H1 (cell line): ENCODE measurements around the gene SGCD. TPM values are rescaled to one million over a fixed set of nuclear protein-coding genes. Genes with fewer than 3 reads are reported as not detected.

ENCODE experiments used
- CTCF ChIA-PET: fragments of 300-600 bp; sonication (Branson Sonifier 250); formaldehyde crosslinking; loops from one replicate; lab custom pipeline; 2021; ENCODE audit not compliant: partially characterized antibody; lab: Charles Lee
- POLR2A ChIA-PET: fragments of 300-600 bp; sonication (Branson Sonifier 250); formaldehyde crosslinking; loops from one replicate; lab custom pipeline; 2021; ENCODE audit warnings: inconsistent platforms; ENCODE audit not compliant: partially characterized antibody; lab: Charles Lee
- DNase-seq, 2 experiments: peaks; one replicate each; pipeline versions ENCODE4 v3.0.0 to v3.0.0-alpha.2; 2010 to 2022; ENCODE audit warnings: low spot score in 2 of 2, low read depth in 1 of 2, mixed read lengths in 1 of 2
- FAIRE-seq: peaks from 2 replicates; lab custom pipeline; 2011; peaks lifted over from hg19 to GRCh38; lab: Jason Lieb, UNC
- H2AFZ ChIP-seq: 2 replicates; pipeline ENCODE4 v1.8.1; 2012; ENCODE audit warnings: low read length, inconsistent platforms
- H2AK5ac ChIP-seq: 2 replicates; pipeline ENCODE4 v1.6.1; 2013; ENCODE audit warnings: low read depth, low read length
- H2BK120ac ChIP-seq: replicated peaks from 2 replicates; pipeline ENCODE3; 2013; ENCODE audit warnings: low read depth, low read length, inconsistent platforms
- H2BK12ac ChIP-seq: 2 replicates; pipeline ENCODE4 v1.6.1; 2013; ENCODE audit warnings: low read depth, low read length
- H2BK15ac ChIP-seq: 2 replicates; pipeline ENCODE4 v1.6.1; 2013; ENCODE audit warnings: low read length
- H2BK20ac ChIP-seq: 2 replicates; pipeline ENCODE4 v1.6.1; 2013; ENCODE audit warnings: low read length
- H2BK5ac ChIP-seq: 2 replicates; pipeline ENCODE4 v1.6.1; 2013; ENCODE audit warnings: low read depth, low read length
- H3K14ac ChIP-seq: 2 replicates; pipeline ENCODE4 v1.6.1; 2013; ENCODE audit warnings: inconsistent platforms; ENCODE audit not compliant: insufficient read length
- H3K18ac ChIP-seq: 2 replicates; pipeline ENCODE4 v1.6.1; 2013; ENCODE audit warnings: low read length; ENCODE audit errors: extremely low read depth
- H3K23ac ChIP-seq: 2 replicates; pipeline ENCODE4 v1.6.1; 2013; ENCODE audit warnings: inconsistent platforms; ENCODE audit not compliant: insufficient read length
- H3K23me2 ChIP-seq: 2 replicates; pipeline ENCODE4 v1.6.1; 2013; ENCODE audit warnings: low read depth, low read length
- H3K27ac ChIP-seq: 2 replicates; pipeline ENCODE4 v1.6.1; 2011; ENCODE audit warnings: low read depth, low read length, inconsistent platforms
- H3K27me3 ChIP-seq, 4 experiments: replicated peaks in 1 of 4; 1 replicate in 1 of 4; 2 replicates in 3 of 4; pipeline versions ENCODE4 v1.6.1 to v1.8.1; 2011 to 2013; ENCODE audit warnings: low read length in 3 of 4, mild to moderate bottlenecking in 3 of 4, inconsistent platforms in 2 of 4, mixed read lengths in 2 of 4, moderate library complexity in 1 of 4; ENCODE audit not compliant: control insufficient read depth in 3 of 4, insufficient read depth in 3 of 4; ENCODE audit errors: extremely low read depth in 1 of 4
- H3K36me3 ChIP-seq, 4 experiments: 2 replicates each; pipeline versions ENCODE4 v1.6.1 to v1.8.1; 2011 to 2013; ENCODE audit warnings: mild to moderate bottlenecking in 4 of 4, low read length in 3 of 4, moderate library complexity in 2 of 4, control low read depth in 1 of 4, inconsistent platforms in 1 of 4; ENCODE audit not compliant: insufficient read depth in 4 of 4, control insufficient read depth in 2 of 4
- H3K4ac ChIP-seq: replicated peaks from 2 replicates; pipeline ENCODE3; 2013; ENCODE audit warnings: low read length, low read depth, mixed read lengths, inconsistent platforms; ENCODE audit not compliant: insufficient read length
- H3K4me1 ChIP-seq, 4 experiments: replicated peaks in 1 of 4; 1 replicate in 1 of 4; 2 replicates in 3 of 4; pipeline versions ENCODE4 v1.6.1 to v1.8.1; 2011 to 2013; ENCODE audit warnings: low read length in 3 of 4, inconsistent platforms in 2 of 4, mixed read lengths in 1 of 4; ENCODE audit not compliant: insufficient read depth in 4 of 4, control insufficient read depth in 3 of 4
- H3K4me2 ChIP-seq, 2 experiments: 2 replicates each; pipeline versions ENCODE4 v1.6.1 to v1.8.1; 2011 to 2013; ENCODE audit warnings: low read depth in 2 of 2, low read length in 2 of 2, control low read depth in 1 of 2, inconsistent platforms in 1 of 2, mild to moderate bottlenecking in 1 of 2; ENCODE audit not compliant: insufficient read depth in 1 of 2
- H3K4me3 ChIP-seq, 4 experiments: fragments of 200-600, 300-600 bp in 1 of 4; sonication (generic), shearing (Covaris generic), sonication (Bioruptor Twin) in 1 of 4; 2 replicates each; pipeline versions ENCODE4 v1.5.1 to v1.8.1; 2011 to 2016; ENCODE audit warnings: low read length in 4 of 4, low read depth in 3 of 4, control low read depth in 2 of 4, inconsistent platforms in 2 of 4, mild to moderate bottlenecking in 2 of 4, mixed read lengths in 1 of 4, moderate library complexity in 1 of 4; ENCODE audit not compliant: insufficient read depth in 2 of 4; ENCODE audit errors: extremely low read depth in 1 of 4
- H3K56ac ChIP-seq: replicated peaks from 2 replicates; pipeline ENCODE3; 2013; ENCODE audit warnings: low read depth, mild to moderate bottlenecking, mixed read lengths, low read length, inconsistent platforms; ENCODE audit not compliant: insufficient read length
- H3K79me1 ChIP-seq: 2 replicates; pipeline ENCODE4 v1.6.1; 2013; ENCODE audit warnings: low read depth, low read length, control low read depth
- H3K79me2 ChIP-seq, 2 experiments: 2 replicates each; pipeline versions ENCODE4 v1.6.1 to v1.8.1; 2012 to 2013; ENCODE audit warnings: low read length in 2 of 2, mild to moderate bottlenecking in 2 of 2, inconsistent platforms in 1 of 2; ENCODE audit not compliant: insufficient read depth in 2 of 2, control insufficient read depth in 1 of 2
- H3K9ac ChIP-seq, 4 experiments: replicated peaks in 1 of 4; 1 replicate in 1 of 4; 2 replicates in 3 of 4; pipeline versions ENCODE4 v1.6.1 to v1.8.1; 2011 to 2013; ENCODE audit warnings: low read depth in 3 of 4, low read length in 3 of 4, control low read depth in 2 of 4, mild to moderate bottlenecking in 2 of 4, moderate library complexity in 2 of 4, inconsistent platforms in 1 of 4; ENCODE audit errors: extremely low read depth in 1 of 4
- H3K9me3 ChIP-seq, 2 experiments: 2 replicates each; pipeline versions ENCODE4 v1.6.1 to v1.8.1; 2012 to 2013; ENCODE audit warnings: mild to moderate bottlenecking in 2 of 2, moderate library complexity in 2 of 2, control low read depth in 1 of 2, inconsistent platforms in 1 of 2, low read depth in 1 of 2, low read length in 1 of 2, mixed read lengths in 1 of 2; ENCODE audit not compliant: insufficient read depth in 2 of 2
- H4K20me1 ChIP-seq, 2 experiments: replicated peaks in 1 of 2; 2 replicates each; pipeline versions ENCODE3 to v1.8.1; 2011 to 2013; ENCODE audit warnings: inconsistent platforms in 2 of 2, low read length in 2 of 2, mild to moderate bottlenecking in 1 of 2; ENCODE audit not compliant: insufficient read depth in 2 of 2, control insufficient read depth in 1 of 2
- H4K5ac ChIP-seq: 2 replicates; pipeline ENCODE4 v1.6.1; 2013; ENCODE audit warnings: low read length, low read depth, mixed read lengths, inconsistent platforms; ENCODE audit not compliant: insufficient read length
- H4K8ac ChIP-seq: 2 replicates; pipeline ENCODE4 v1.8.0; 2013; ENCODE audit warnings: mild to moderate bottlenecking, moderate library complexity, low read length, inconsistent platforms; ENCODE audit not compliant: insufficient read depth; ENCODE audit errors: extremely low read depth
- H4K91ac ChIP-seq: replicated peaks from 2 replicates; pipeline ENCODE3; 2013; ENCODE audit warnings: low read length, mixed read lengths, inconsistent platforms; ENCODE audit not compliant: insufficient read length
- WGBS, 2 experiments: shearing (Covaris generic) in 1 of 2; methylation state at CpG; one replicate each; pipeline versions ENCODE4 v1.1.6 to v1.1.7; 2013 to 2015; ENCODE audit warnings: low lambda C conversion rate in 2 of 2, mixed read lengths in 2 of 2, inconsistent platforms in 1 of 2, low coverage in 1 of 2, missing lambda C conversion rate in 1 of 2; ENCODE audit not compliant: insufficient replicate concordance in 2 of 2, insufficient coverage in 1 of 2, insufficient read length in 1 of 2; ENCODE audit errors: extremely low coverage in 1 of 2, missing lambda C conversion rate in 1 of 2; 5-methylcytosine and 5-hydroxymethylcytosine counted together
- polyA plus RNA-seq, 7 experiments: library from polyadenylated mRNA; depleted of rRNA in 3 of 7; stranded (reverse) in 5 of 7; unstranded in 2 of 7; fragments of >200 nt in 5 of 7; fragments of 200-250 nt in 2 of 7; gene quantifications; 1 replicate in 5 of 7; 2 replicates in 1 of 7; 4 replicates in 1 of 7; pipeline versions ENCODE4 v1.2.1 to v1.2.3, GENCODE V29; 2011 to 2013; ENCODE audit warnings: missing spikeins in 2 of 7, mixed read lengths in 2 of 7
- total RNA-seq: library from RNA; stranded (reverse); fragmentation: NEBNext Ultra II Directional; extraction: Animal tissue kit (Norgen Biotek cat#: 25700); gene quantifications from 2 replicates; pipeline ENCODE4 v1.2.1, GENCODE V29; 2021

Gene SGCD
- total and polyA plus RNA-seq, 2 of the 8 experiments (the other 6 are each of a cell fraction or from before 2014, with no cell fraction given), result 0.04 to 0.08 TPM

DNA sequence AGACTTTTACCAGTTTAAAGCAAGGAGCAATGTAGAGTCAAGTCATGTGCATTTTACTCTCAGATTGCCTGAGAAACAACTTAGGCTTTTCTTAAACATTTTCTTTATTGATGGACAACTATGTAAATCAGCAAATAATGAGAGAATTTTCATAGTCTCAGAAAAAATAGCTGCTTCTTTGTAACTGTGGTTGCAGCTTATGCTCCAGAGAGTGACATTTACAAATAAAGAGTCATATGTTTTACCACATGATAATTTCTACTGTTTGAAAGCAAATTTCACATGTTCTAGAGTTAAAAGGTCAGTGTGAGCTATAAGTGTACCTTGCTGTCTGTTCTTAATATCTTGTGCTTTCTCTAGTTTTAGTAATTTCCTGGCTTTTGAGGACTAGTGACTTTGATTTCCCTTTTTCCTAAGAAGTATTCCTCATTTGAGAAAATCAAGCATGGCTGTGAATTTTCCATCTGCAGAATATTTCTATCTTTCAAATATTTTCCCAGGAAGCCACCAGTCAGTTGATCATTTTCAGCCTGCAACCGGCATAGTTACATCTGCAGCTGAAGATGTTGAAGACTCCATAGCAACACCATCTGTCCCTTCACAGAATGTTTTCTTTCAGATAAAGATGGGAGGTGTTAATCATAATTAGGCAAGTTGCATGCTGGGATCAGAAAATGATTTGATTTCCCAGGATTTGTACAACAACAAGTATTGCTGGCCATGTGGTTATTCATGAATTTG, 229.9 kb downstream of the SGCD start:
- H3K4me3 ChIP-seq, result no peak overlapping the region
- H4K20me1 ChIP-seq, result no peaks in the 10 kb centered on the region
- H3K23me2 ChIP-seq, result no peaks in the 10 kb centered on the region
- no peak overlapping the region for H4K8ac ChIP-seq
- H3K79me2 ChIP-seq, result no peaks in the 10 kb centered on the region
- H3K27me3 ChIP-seq, result no peaks in the 10 kb centered on the region
- POLR2A ChIA-PET, result no interaction called here
- H3K36me3 ChIP-seq, result no peaks in the 10 kb centered on the region
- no peak overlapping the region for H2BK120ac ChIP-seq
- H3K79me1 ChIP-seq, result no peaks in the 10 kb centered on the region
- no peaks in the 10 kb centered on the region for H3K9me3 ChIP-seq
- no peak overlapping the region for H4K5ac ChIP-seq
- H2AFZ ChIP-seq, result no peak overlapping the region
- no peak overlapping the region for H2BK5ac ChIP-seq
- H3K4ac ChIP-seq, result no peak overlapping the region
- no peak overlapping the region for H2BK15ac ChIP-seq
- H3K23ac ChIP-seq, result no peak overlapping the region
- no peak overlapping the region for H3K9ac ChIP-seq
- H2AK5ac ChIP-seq, result no peak overlapping the region
- CTCF ChIA-PET, result no interaction called here
- DNase-seq (no peak), FAIRE-seq (no peak)
- H3K27ac ChIP-seq, result no peak overlapping the region
- H4K91ac ChIP-seq, result no peak overlapping the region
- H2BK12ac ChIP-seq, result no peak overlapping the region
- no peak overlapping the region for H3K14ac ChIP-seq
- WGBS, 2 experiments, result 100% methylated on average over 1 of the region's 1 CpG; no CpG with 5 or more reads in 1 of the 2 experiments
- no peak overlapping the region for H3K56ac ChIP-seq
- H2BK20ac ChIP-seq, result no peak overlapping the region
- no peaks in the 10 kb centered on the region for H3K4me1 ChIP-seq
- no peak overlapping the region for H3K18ac ChIP-seq
- H3K4me2 ChIP-seq, result no peak overlapping the region
